Stimulated activated effector memory CD8-positive, alpha-beta T cell treated with anti-CD3 and anti-CD28 coated beads, Interleukin-12 subunit alpha, Interleukin-12 subunit beta, amount 100 ng/mL, for 72 hours (primary cell): ENCODE measurements around the gene DUS2.
"Not testable (repeated sequence)": the region's sequence is repeated elsewhere in the genome, so short reads cannot be mapped to it uniquely, and the experiment has no call there.

Experiments used
- ATAC-seq: fragments of 150-1000 bp; cut with Tn5 transposase; 2 replicates; pipeline ENCODE4 v1.10.0; 2021
- DNase-seq, 2 donors: peaks; one replicate each; pipeline ENCODE4 v3.0.0; 2021 to 2022; ENCODE audit warnings: low spot score in 2 of 2
- H3K27ac Mint-ChIP-seq: one replicate; pipeline ENCODE4 v1.8.0; 2022; ENCODE audit warnings: mild to moderate bottlenecking, mixed read lengths
- H3K36me3 Mint-ChIP-seq: one replicate; pipeline ENCODE4 v1.8.0; 2022; ENCODE audit warnings: mild to moderate bottlenecking, mixed read lengths
- H3K4me1 Mint-ChIP-seq: one replicate; pipeline ENCODE4 v1.8.0; 2022; ENCODE audit warnings: mixed read lengths
- H3K4me3 Mint-ChIP-seq: one replicate; pipeline ENCODE4 v1.8.0; 2022; ENCODE audit warnings: mild to moderate bottlenecking, mixed read lengths
- H3K9me3 Mint-ChIP-seq: one replicate; pipeline ENCODE4 v1.8.0; 2022; ENCODE audit warnings: mixed read lengths

The DUS2 gene

GRCh38 chr16:68019167-68019680 lies 3.9 kb upstream of the DUS2 start:
- H3K9me3 Mint-ChIP-seq: no peaks in the 10 kb centered on the region

DNA sequence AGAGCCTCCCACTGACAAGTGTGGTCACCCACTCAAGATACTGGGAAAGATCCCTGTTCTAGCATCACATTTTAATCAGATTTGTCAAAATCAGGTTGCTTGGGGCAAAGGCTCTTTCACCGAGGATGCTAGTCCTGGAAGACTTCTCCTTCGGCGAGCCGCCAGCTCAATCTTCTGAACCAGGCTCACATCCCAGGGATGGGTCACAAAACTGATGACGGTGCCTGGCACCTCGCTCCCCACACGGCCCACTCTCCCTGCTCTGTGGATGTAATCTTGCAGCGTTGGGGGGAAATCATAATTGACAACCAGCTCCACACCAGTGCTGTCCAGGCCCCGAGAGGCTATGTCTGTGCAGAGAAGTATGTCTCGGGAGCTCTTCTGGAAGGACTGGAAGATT lies 1.6 kb upstream of the DUS2 start:
- no peak for ATAC-seq
- Mint-ChIP-seq H3K4me1 (peaks cover 28% of the 10 kb centered on the region), H3K4me3 (peak overlapping the region; percentile 94), H3K9me3 (no peaks in the 10 kb centered on the region), H3K36me3 (peaks cover 39% of the 10 kb centered on the region), H3K27ac (peak overlapping the region; percentile 98)
- no peak for DNase-seq

More at GRCh38 chr16:68019167-68019680, 3.9 kb upstream of the DUS2 start:
- ATAC-seq: no peak
- Mint-ChIP-seq H3K36me3 (peaks cover 31% of the 10 kb centered on the region), H3K4me1 (peaks cover 28% of the 10 kb centered on the region), H3K27ac (no peak overlapping the region), H3K4me3 (no peak overlapping the region)
- DNase-seq: no peak

GRCh38 chr16:68022278-68022727 lies 781 bp upstream of the DUS2 start:
- DNase-seq (no peak), ATAC-seq (no peak)
- peaks cover 47% of the 10 kb centered on the region for H3K36me3 Mint-ChIP-seq
- H3K4me1 Mint-ChIP-seq: peaks cover 28% of the 10 kb centered on the region
- peak overlapping the region; percentile 94 for H3K4me3 Mint-ChIP-seq
- peak overlapping the region; percentile 98 for H3K27ac Mint-ChIP-seq
- H3K9me3 Mint-ChIP-seq: no peaks in the 10 kb centered on the region

GRCh38 chr16:68028996-68029395 lies 5.9 kb downstream of the DUS2 start:
- DNase-seq (no peak), ATAC-seq (no peak)
- no peaks in the 10 kb centered on the region for H3K9me3 Mint-ChIP-seq
- H3K4me3 Mint-ChIP-seq: no peak overlapping the region
- H3K36me3 Mint-ChIP-seq: peaks cover 48% of the 10 kb centered on the region
- H3K4me1 Mint-ChIP-seq: peaks cover 19% of the 10 kb centered on the region
- H3K27ac Mint-ChIP-seq: no peak overlapping the region

GRCh38 chr16:68030108-68030507 lies 7.0 kb downstream of the DUS2 start:
- DNase-seq, H3K9me3 Mint-ChIP-seq, ATAC-seq, H3K27ac Mint-ChIP-seq, H3K4me3 Mint-ChIP-seq: not testable (repeated sequence)
- peaks cover 18% of the 10 kb centered on the region for H3K4me1 Mint-ChIP-seq
- peaks cover 49% of the 10 kb centered on the region for H3K36me3 Mint-ChIP-seq

GRCh38 chr16:68031951-68032350 lies 8.9 kb downstream of the DUS2 start:
- ATAC-seq (peak; percentile 96), DNase-seq (no peak)
- Mint-ChIP-seq H3K4me1 (peaks cover 24% of the 10 kb centered on the region), H3K36me3 (peaks cover 48% of the 10 kb centered on the region), H3K9me3 (no peaks in the 10 kb centered on the region), H3K27ac (peak overlapping the region; percentile 72), H3K4me3 (no peak overlapping the region)

DNA sequence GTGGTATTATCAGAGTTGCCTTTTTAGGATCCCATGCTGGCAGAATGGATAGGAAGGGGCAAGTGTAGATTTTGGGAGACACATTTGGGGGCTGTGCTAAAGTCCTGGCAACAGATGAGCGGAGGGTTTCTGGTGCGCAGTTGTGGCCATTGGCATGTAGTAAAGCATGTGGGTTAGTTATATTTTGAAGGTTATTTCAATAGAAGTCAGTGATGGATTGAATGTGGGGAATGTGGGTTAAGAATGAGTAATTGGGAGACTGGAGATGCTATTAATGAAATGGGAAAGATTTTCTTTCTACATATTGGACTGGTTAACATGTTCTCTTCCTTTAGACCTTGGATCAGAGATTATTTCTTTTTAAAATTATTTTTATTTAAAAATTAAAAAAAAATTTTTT lies 10.0 kb downstream of the DUS2 start:
- H3K9me3 Mint-ChIP-seq: no peaks in the 10 kb centered on the region
- H3K4me1 Mint-ChIP-seq: peaks cover 21% of the 10 kb centered on the region
- DNase-seq: no peak
- no peak for ATAC-seq
- peaks cover 42% of the 10 kb centered on the region for H3K36me3 Mint-ChIP-seq
- peak overlapping the region; percentile 72 for H3K27ac Mint-ChIP-seq
- H3K4me3 Mint-ChIP-seq: no peak overlapping the region

DNA sequence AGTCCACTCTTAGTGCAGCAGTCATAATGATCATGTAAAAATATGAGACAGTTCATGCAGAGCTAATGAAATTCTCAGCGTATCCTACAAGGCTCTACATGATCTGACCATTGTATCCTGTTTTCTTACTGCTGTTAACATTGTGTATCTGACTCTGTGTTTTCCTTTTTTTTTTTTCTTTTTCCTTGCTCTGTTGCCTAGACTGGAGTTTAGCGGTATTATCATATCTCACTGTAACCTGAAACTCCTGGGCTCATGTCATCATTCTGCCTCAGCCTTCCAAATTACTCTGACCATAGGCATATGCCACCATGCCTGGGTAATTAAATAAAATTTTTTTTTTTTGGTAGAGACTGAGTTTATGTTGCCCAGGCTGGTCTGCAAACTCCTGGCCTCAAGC lies 12.1 kb downstream of the DUS2 start:
- no peaks in the 10 kb centered on the region for H3K9me3 Mint-ChIP-seq
- H3K4me3 Mint-ChIP-seq: no peak overlapping the region
- peaks cover 22% of the 10 kb centered on the region for H3K4me1 Mint-ChIP-seq
- H3K36me3 Mint-ChIP-seq: peaks cover 47% of the 10 kb centered on the region
- DNase-seq (no peak), ATAC-seq (no peak)
- no peak overlapping the region for H3K27ac Mint-ChIP-seq

GRCh38 chr16:68037841-68038597 lies 14.9 kb downstream of the DUS2 start:
- ATAC-seq: no peak
- Mint-ChIP-seq H3K36me3 (peaks cover 52% of the 10 kb centered on the region), H3K27ac (no peak overlapping the region), H3K4me3 (no peak overlapping the region), H3K4me1 (peaks cover 13% of the 10 kb centered on the region), H3K9me3 (no peaks in the 10 kb centered on the region)
- DNase-seq: no peak

GRCh38 chr16:68040506-68041288 lies 17.6 kb downstream of the DUS2 start:
- DNase-seq (peak; percentile 87 to 92), ATAC-seq (peak; percentile 99)
- Mint-ChIP-seq H3K4me3 (no peak overlapping the region), H3K36me3 (peaks cover 69% of the 10 kb centered on the region), H3K4me1 (peaks cover 13% of the 10 kb centered on the region), H3K9me3 (no peaks in the 10 kb centered on the region), H3K27ac (peak overlapping the region; percentile 54)

GRCh38 chr16:68041783-68042182 lies 18.7 kb downstream of the DUS2 start:
- Mint-ChIP-seq H3K36me3 (peaks cover 67% of the 10 kb centered on the region), H3K27ac (no peak overlapping the region), H3K4me3 (no peak overlapping the region), H3K4me1 (peaks cover 9% of the 10 kb centered on the region), H3K9me3 (no peaks in the 10 kb centered on the region)
- ATAC-seq (no peak), DNase-seq (no peak)

- H3K4me3 Mint-ChIP-seq: no peak overlapping the region
- DNase-seq (no peak), ATAC-seq (no peak)
- H3K36me3 Mint-ChIP-seq: peaks cover 59% of the 10 kb centered on the region
- no peaks in the 10 kb centered on the region for H3K4me1 Mint-ChIP-seq
- H3K9me3 Mint-ChIP-seq: no peaks in the 10 kb centered on the region
- no peak overlapping the region for H3K27ac Mint-ChIP-seq
Measured at GRCh38 chr16:68046106-68046505, 23.0 kb downstream of the DUS2 start.

GRCh38 chr16:68047987-68048386 lies 24.9 kb downstream of the DUS2 start:
- Mint-ChIP-seq H3K4me1 (no peaks in the 10 kb centered on the region), H3K4me3 (no peak overlapping the region), H3K36me3 (peaks cover 70% of the 10 kb centered on the region), H3K9me3 (no peaks in the 10 kb centered on the region), H3K27ac (no peak overlapping the region)
- ATAC-seq (no peak), DNase-seq (no peak)

DNA sequence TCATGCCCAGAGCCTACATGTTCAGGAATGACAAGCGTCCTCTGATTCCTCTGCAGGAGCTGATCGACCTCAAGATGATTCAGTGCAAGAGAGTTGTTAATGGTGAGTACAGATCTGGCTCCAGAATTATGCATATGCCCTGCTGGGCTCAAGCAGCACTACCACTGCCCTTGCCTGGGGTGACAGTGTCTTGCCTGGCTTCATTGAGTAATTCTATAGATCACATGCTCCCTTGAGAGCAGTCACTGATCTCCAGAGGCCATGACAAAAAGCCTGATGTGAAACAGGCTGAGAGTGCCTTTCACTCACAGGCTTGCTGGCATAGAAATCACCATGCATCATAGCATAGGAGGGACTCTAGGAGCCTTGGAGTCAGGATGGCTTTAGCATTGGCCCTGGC lies 26.4 kb downstream of the DUS2 start:
- no peak for ATAC-seq
- no peak overlapping the region for H3K27ac Mint-ChIP-seq
- H3K36me3 Mint-ChIP-seq: peaks cover 73% of the 10 kb centered on the region
- DNase-seq: no peak
- H3K4me3 Mint-ChIP-seq: no peak overlapping the region
- H3K4me1 Mint-ChIP-seq: no peaks in the 10 kb centered on the region
- no peaks in the 10 kb centered on the region for H3K9me3 Mint-ChIP-seq

DNA sequence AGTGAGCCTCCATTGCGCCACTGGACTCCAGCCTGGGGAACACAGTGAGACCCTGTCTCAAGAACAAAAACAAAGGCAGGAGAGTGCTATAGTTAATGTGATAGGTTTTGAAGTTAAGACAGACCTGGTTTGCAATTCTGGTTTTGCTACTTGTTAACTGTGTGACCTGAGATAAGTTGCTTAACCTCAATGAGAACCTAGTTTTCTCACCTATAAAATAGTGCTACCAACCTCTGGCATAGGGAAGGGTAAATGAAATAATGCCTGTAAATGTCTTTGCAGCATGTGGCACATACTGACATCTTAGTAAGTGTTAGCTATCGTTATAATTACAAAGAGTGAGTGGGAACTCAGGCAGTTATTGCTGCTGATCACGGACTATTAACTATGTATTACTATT lies 32.3 kb downstream of the DUS2 start:
- ATAC-seq: no peak
- no peaks in the 10 kb centered on the region for H3K9me3 Mint-ChIP-seq
- no peak overlapping the region for H3K4me3 Mint-ChIP-seq
- H3K27ac Mint-ChIP-seq: peak overlapping the region; percentile 63
- H3K36me3 Mint-ChIP-seq: peaks cover 81% of the 10 kb centered on the region
- no peak for DNase-seq
- H3K4me1 Mint-ChIP-seq: peaks cover 14% of the 10 kb centered on the region

GRCh38 chr16:68059804-68060203 lies 36.7 kb downstream of the DUS2 start:
- peak; percentile 33 for ATAC-seq

More at GRCh38 chr16:68059804-68060203, 36.7 kb downstream of the DUS2 start:
- no peak for DNase-seq
- Mint-ChIP-seq H3K27ac (peak overlapping the region; percentile 91), H3K4me3 (peak overlapping the region; percentile 6), H3K36me3 (peaks cover 70% of the 10 kb centered on the region), H3K9me3 (no peaks in the 10 kb centered on the region), H3K4me1 (peaks cover 51% of the 10 kb centered on the region)
